Suprapubic skin (tissue), 4 donors: ENCODE results near the gene CPSF7.

Source experiments
- POLR2A ChIP-seq, 2 donors: fragments of 450-650 bp; IDR thresholded peaks; one replicate each; pipeline ENCODE4 v1.6.1; 2017; ENCODE audit warnings: antibody characterized with exemption in 2 of 2, mild to moderate bottlenecking in 2 of 2, moderate library complexity in 2 of 2
- POLR2AphosphoS5 ChIP-seq, 3 donors: sonication (generic); formaldehyde crosslinking; IDR thresholded peaks; one replicate each; pipeline ENCODE4 v1.6.1; 2017; ENCODE audit warnings: antibody characterized with exemption in 3 of 3
- TF ChIP-seq, protein P1 (sequence below), 2 donors: fragments of 200-600 bp in 1 of 2; fragments of 450-650 bp in 1 of 2; sonication (generic) in 1 of 2; IDR thresholded peaks; one replicate each; pipeline ENCODE4 v1.5.1; 2016 to 2019; ENCODE audit warnings: antibody characterized with exemption in 2 of 2, mild to moderate bottlenecking in 1 of 2, moderate library complexity in 1 of 2

DNA sequence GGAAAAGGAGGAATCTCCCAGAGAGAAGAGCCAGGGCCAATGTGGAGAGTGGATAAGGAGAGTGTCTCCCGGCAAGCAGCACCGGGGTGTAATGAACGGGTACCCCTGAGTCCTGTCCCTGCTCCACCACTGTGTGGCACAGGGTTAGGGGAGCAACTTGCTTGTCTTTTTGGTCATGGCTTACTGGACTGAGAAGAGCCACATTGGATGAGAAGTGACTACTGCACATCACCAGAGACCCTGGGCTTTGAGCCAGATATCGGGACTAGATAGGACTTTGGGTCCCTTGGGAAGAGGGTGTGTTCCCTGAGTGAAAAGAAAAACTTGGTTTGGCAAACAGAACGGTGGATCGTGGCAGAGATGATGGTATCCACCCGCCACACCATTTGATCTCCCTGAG lies 24.7 kb upstream of the CPSF7 start:
- no peak for TF ChIP-seq POLR2AphosphoS5 (IDR thresholded peaks at IDR 0.05)
- TF ChIP-seq POLR2A (IDR thresholded peaks at IDR 0.05) = no peak
- TF ChIP-seq, protein P1, sequence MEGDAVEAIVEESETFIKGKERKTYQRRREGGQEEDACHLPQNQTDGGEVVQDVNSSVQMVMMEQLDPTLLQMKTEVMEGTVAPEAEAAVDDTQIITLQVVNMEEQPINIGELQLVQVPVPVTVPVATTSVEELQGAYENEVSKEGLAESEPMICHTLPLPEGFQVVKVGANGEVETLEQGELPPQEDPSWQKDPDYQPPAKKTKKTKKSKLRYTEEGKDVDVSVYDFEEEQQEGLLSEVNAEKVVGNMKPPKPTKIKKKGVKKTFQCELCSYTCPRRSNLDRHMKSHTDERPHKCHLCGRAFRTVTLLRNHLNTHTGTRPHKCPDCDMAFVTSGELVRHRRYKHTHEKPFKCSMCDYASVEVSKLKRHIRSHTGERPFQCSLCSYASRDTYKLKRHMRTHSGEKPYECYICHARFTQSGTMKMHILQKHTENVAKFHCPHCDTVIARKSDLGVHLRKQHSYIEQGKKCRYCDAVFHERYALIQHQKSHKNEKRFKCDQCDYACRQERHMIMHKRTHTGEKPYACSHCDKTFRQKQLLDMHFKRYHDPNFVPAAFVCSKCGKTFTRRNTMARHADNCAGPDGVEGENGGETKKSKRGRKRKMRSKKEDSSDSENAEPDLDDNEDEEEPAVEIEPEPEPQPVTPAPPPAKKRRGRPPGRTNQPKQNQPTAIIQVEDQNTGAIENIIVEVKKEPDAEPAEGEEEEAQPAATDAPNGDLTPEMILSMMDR (IDR thresholded peaks at IDR 0.05) = no peak
